Testis (tissue), 3 donors: ENCODE measurements around the gene ATXN7. TPM values are rescaled to one million over a fixed set of nuclear protein-coding genes. Genes with fewer than 3 reads are reported as not detected.

ENCODE experiments used
- DNase-seq: peaks from one replicate; pipeline ENCODE4 v3.0.0-alpha.2; 2019
- H3K27ac ChIP-seq, 2 donors: fragments of 200-600 bp; sonication (generic); one replicate each; pipeline ENCODE4 v1.5.1; 2019
- H3K27me3 ChIP-seq: fragments of 200-600 bp; sonication (generic); one replicate; pipeline ENCODE4 v1.5.1; 2019
- H3K36me3 ChIP-seq: fragments of 200-600 bp; sonication (generic); one replicate; pipeline ENCODE4 v1.5.1; 2017; ENCODE audit warnings: low read depth; ENCODE audit errors: missing control alignments
- H3K4me1 ChIP-seq: fragments of 200-600 bp; sonication (generic); one replicate; pipeline ENCODE4 v1.5.1; 2019
- H3K4me3 ChIP-seq, 2 donors: fragments of 200-600 bp; sonication (generic); one replicate each; pipeline ENCODE4 v1.5.1; 2017 to 2019
- H3K9me3 ChIP-seq: fragments of 200-600 bp; sonication (generic); one replicate; pipeline ENCODE4 v1.5.1; 2017
- POLR2A ChIP-seq: fragments of 450-650 bp; IDR thresholded peaks from one replicate; pipeline ENCODE4 v1.6.1; 2017; ENCODE audit warnings: antibody characterized with exemption, mild to moderate bottlenecking, moderate library complexity
- WGBS, 2 donors: methylation state at CpG; one replicate each; pipeline ENCODE4 v1.1.5; 2018; 5-methylcytosine and 5-hydroxymethylcytosine counted together
- intact Hi-C: fragments of 100-400 bp; cut with DNase I; formaldehyde crosslinking; loops from one replicate; pipeline ENCODE4 v1.15.1; 2023; ENCODE audit warnings: low total_unique reads
- polyA plus RNA-seq: library from polyadenylated mRNA; stranded (reverse); fragments of 350-450 nt; fragmentation: Illumina TruSeq; extraction: RNeasy Lipid Tissue Mini Kit (QIAGEN cat#74804); gene quantifications from one replicate; pipeline ENCODE4 v1.2.3, GENCODE V29; 2014; ENCODE audit warnings: low read depth, low replicate concordance; ENCODE audit not compliant: insufficient read depth
- total RNA-seq, 2 donors: library from RNA; depleted of rRNA; stranded (reverse); fragments of >200 nt; gene quantifications; one replicate each; pipeline ENCODE4 v1.2.3, GENCODE V29; 2016
- TF ChIP-seq, protein P1 (sequence below), 3 experiments: fragments of 450-650 bp in 2 of 3; fragments of 200-600 bp in 1 of 3; sonication (generic) in 1 of 3; IDR thresholded peaks; one replicate each; pipeline ENCODE4 v1.5.1; 2016 to 2019; ENCODE audit warnings: antibody characterized with exemption in 3 of 3, mild to moderate bottlenecking in 2 of 3, moderate library complexity in 1 of 3

Gene ATXN7
- total and polyA plus RNA-seq, 3 donors from 2014 or later: 30.9 to 47.6 (median 46.0) TPM

GRCh38 chr3:63984391-63984790 is 120.7 kb downstream of the ATXN7 start:
- intact Hi-C loops: no loop called here
- Histone ChIP-seq H3K4me1 (no peaks in the 10 kb centered on the region), H3K4me3 (no peak overlapping the region), H3K27me3 (no peaks in the 10 kb centered on the region), H3K27ac (no peak overlapping the region), H3K9me3 (no peaks in the 10 kb centered on the region), H3K36me3 (no peaks in the 10 kb centered on the region)
- 96% methylated on average over 3 of the region's 3 CpGs for WGBS, 2 donors
- no peak for DNase-seq
- TF ChIP-seq, protein P1, sequence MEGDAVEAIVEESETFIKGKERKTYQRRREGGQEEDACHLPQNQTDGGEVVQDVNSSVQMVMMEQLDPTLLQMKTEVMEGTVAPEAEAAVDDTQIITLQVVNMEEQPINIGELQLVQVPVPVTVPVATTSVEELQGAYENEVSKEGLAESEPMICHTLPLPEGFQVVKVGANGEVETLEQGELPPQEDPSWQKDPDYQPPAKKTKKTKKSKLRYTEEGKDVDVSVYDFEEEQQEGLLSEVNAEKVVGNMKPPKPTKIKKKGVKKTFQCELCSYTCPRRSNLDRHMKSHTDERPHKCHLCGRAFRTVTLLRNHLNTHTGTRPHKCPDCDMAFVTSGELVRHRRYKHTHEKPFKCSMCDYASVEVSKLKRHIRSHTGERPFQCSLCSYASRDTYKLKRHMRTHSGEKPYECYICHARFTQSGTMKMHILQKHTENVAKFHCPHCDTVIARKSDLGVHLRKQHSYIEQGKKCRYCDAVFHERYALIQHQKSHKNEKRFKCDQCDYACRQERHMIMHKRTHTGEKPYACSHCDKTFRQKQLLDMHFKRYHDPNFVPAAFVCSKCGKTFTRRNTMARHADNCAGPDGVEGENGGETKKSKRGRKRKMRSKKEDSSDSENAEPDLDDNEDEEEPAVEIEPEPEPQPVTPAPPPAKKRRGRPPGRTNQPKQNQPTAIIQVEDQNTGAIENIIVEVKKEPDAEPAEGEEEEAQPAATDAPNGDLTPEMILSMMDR (IDR thresholded peaks at IDR 0.05): no peak
- no peak for TF ChIP-seq POLR2A

DNA sequence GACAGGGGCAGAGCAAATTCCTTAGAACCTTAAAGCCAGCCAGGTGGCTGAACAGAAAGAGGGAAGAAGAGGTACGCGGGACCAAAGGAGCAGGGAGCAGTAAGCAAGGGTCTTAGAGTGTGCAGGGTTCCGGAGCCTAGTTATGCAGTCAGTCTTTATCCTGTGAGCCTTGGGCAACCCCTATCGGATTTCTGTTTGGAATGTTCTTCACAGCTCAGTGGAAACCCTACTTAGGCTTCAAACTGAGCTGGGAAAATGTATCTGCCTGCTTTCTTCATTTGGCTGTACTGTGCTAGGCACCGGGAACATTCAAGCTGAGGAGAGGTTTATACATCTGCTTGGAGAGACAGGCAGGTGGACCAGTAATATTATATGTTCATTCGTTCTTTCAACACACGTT is 122.5 kb downstream of the ATXN7 start:
- intact Hi-C loops: no loop called here
- Histone ChIP-seq H3K27me3 (no peaks in the 10 kb centered on the region), H3K9me3 (no peaks in the 10 kb centered on the region), H3K4me1 (no peaks in the 10 kb centered on the region), H3K4me3 (no peak overlapping the region), H3K27ac (no peak overlapping the region), H3K36me3 (no peaks in the 10 kb centered on the region)
- no peak for DNase-seq
- no peak for TF ChIP-seq POLR2A
- TF ChIP-seq, protein P1 (IDR thresholded peaks at IDR 0.05): no peak
- 87 to 91% methylated on average over 7 of the region's 7 CpGs for WGBS, 2 donors

GRCh38 chr3:63986831-63987230 is 123.2 kb downstream of the ATXN7 start:
- DNase-seq: no peak
- TF ChIP-seq, protein P1 (IDR thresholded peaks at IDR 0.05): no peak
- TF ChIP-seq POLR2A: no peak
- intact Hi-C loops: no loop called here
- Histone ChIP-seq H3K4me3 (no peak overlapping the region), H3K9me3 (no peaks in the 10 kb centered on the region), H3K27ac (no peak overlapping the region), H3K36me3 (no peaks in the 10 kb centered on the region), H3K4me1 (no peaks in the 10 kb centered on the region), H3K27me3 (no peaks in the 10 kb centered on the region)
- 86 to 91% methylated on average over 2 of the region's 2 CpGs for WGBS, 2 donors

- Histone ChIP-seq H3K9me3 (no peaks in the 10 kb centered on the region), H3K36me3 (no peaks in the 10 kb centered on the region), H3K27ac (no peak overlapping the region), H3K4me1 (no peaks in the 10 kb centered on the region), H3K4me3 (no peak overlapping the region), H3K27me3 (no peaks in the 10 kb centered on the region)
- DNase-seq: no peak
- 88 to 89% methylated on average over 4 of the region's 4 CpGs for WGBS, 2 donors
- TF ChIP-seq, protein P1 (IDR thresholded peaks at IDR 0.05): no peak
- no peak for TF ChIP-seq POLR2A
- intact Hi-C loops: no loop called here
Observed at GRCh38 chr3:63988943-63989342, 125.3 kb downstream of the ATXN7 start.

DNA sequence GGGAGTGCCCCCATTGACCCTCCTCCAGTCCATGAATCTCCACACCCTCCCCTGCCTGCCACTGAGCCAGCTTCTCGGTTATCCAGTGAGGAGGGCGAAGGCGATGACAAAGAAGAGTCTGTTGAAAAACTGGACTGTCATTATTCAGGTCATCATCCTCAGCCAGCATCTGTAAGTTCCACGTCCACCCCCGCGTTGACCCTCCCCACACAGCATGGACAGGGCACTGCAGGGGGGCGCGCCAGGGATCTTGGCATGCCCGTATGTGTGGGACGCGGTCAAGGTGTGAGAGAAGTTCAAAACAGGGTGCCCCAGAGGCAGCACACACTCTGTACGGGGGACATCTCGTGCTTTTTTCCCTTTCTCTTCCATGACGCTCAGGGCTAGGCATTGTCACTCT is 126.5 kb downstream of the ATXN7 start:
- no peak overlapping the region for H3K4me3 ChIP-seq
- H3K4me1 ChIP-seq: no peaks in the 10 kb centered on the region
- WGBS, 2 donors: 76 to 86% methylated on average over 14 of the region's 14 CpGs
- H3K27me3 ChIP-seq: no peaks in the 10 kb centered on the region
- TF ChIP-seq POLR2A: no peak
- TF ChIP-seq, protein P1 (IDR thresholded peaks at IDR 0.05): no peak
- no peaks in the 10 kb centered on the region for H3K9me3 ChIP-seq
- H3K27ac ChIP-seq: no peak overlapping the region
- no peak for DNase-seq
- no peaks in the 10 kb centered on the region for H3K36me3 ChIP-seq
- intact Hi-C loops: no loop called here
